Uterus (tissue), 2 donors: Measurements from ENCODE around the gene SNTG2.

Experiments used
- CTCF ChIP-seq, 4 experiments: fragments of 200-600 bp in 2 of 4; fragments of 450-650 bp in 2 of 4; sonication (generic) in 2 of 4; IDR thresholded peaks; one replicate each; pipeline ENCODE4 v1.5.1; 2016 to 2019; ENCODE audit warnings: antibody characterized with exemption in 4 of 4, mild to moderate bottlenecking in 2 of 4, moderate library complexity in 1 of 4
- POLR2A ChIP-seq, 2 donors: fragments of 450-650 bp; IDR thresholded peaks; one replicate each; pipeline ENCODE4 v1.6.1; 2016; ENCODE audit warnings: antibody characterized with exemption in 2 of 2, mild to moderate bottlenecking in 1 of 2, moderate library complexity in 1 of 2

- TF ChIP-seq POLR2A (IDR thresholded peaks at IDR 0.05) (no peak), CTCF (IDR thresholded peaks at IDR 0.05) (no peak)
Measured at GRCh38 chr2:1134629-1135028, 184.0 kb downstream of the SNTG2 start.
